Measurements from ENCODE around the gene ANKHD1.

Gene ANKHD1

GRCh38 chr5:140365941-140366340, 35.7 kb upstream of the ANKHD1 start:
- no peak for TF ChIP-seq MYNN (tag by site-specific recombination; IDR thresholded peaks at IDR 0.05; ENCODE audit: borderline replicate concordance)
- no peak for TF ChIP-seq ZNF121 (tag by site-specific recombination; IDR thresholded peaks at IDR 0.05)
- no peak for TF ChIP-seq EGR2 (tag by site-specific recombination; IDR thresholded peaks at IDR 0.05; ENCODE audit: low read depth)
- TF ChIP-seq ZNF544 (tag by site-specific recombination; IDR thresholded peaks at IDR 0.05), result no peak
- H3K4me3 ChIP-seq (ENCODE audit: low read depth, low read length), result no peak overlapping the region
- ChIA-PET POLR2A (interaction anchor here (1.0 kb wide), 1 partner anchor 282 kb away, joined by 5 read pairs; the partner anchor contains the start of genes IK and NDUFA2), CTCF (interaction anchor here (0.6 to 1.9 kb wide), 5 partner anchors 13 to 278 kb away, joined by 3 to 11 read pairs (median 3); no protein-coding TSS in a partner anchor)
- H3K27ac ChIP-seq (ENCODE audit: extremely low read depth, low read depth, low read length), result no peak overlapping the region
- no peaks in the 10 kb centered on the region for H3K9me3 ChIP-seq (ENCODE audit: control insufficient read depth, insufficient read depth, low read depth, low read length)
- no peaks in the 10 kb centered on the region for H3K4me1 ChIP-seq (ENCODE audit: control insufficient read depth, insufficient read depth, low read length)
- no peaks in the 10 kb centered on the region for H3K36me3 ChIP-seq (ENCODE audit: control insufficient read depth in 2 of 2, insufficient read depth in 1 of 2, low read length in 2 of 2)

DNA sequence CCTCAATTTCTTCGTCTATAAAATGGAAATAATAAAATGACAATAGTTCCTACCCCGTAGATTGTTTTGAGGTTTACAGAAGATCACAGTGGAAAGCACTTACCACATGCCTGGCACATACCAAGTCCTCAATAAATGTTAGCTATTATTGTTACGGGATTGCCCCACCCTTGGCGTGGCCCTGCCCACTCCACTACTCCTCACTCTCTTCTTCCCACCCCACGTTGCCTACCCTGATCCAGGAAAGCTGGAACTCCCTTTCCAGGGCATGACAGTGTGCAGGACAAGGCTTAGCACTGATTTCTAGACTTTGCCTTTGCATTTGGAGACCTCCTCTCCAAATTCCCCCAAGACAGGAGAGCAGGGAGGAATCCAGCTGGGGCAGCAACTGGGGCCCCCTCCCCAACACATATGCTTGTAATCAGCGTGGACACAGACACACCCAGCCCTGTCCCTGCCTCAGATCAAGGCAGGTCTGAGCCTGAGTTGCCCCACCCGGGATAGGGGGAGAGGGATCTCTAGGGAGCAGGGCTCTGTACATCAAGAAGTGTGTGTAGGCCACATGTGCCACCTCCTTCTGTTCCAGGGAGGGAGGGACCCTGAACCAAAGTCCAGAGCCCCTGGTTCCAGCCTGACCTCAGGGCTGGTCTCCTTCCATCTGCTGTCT, 34.9 kb upstream of the ANKHD1 start:
- TF ChIP-seq, protein P1, sequence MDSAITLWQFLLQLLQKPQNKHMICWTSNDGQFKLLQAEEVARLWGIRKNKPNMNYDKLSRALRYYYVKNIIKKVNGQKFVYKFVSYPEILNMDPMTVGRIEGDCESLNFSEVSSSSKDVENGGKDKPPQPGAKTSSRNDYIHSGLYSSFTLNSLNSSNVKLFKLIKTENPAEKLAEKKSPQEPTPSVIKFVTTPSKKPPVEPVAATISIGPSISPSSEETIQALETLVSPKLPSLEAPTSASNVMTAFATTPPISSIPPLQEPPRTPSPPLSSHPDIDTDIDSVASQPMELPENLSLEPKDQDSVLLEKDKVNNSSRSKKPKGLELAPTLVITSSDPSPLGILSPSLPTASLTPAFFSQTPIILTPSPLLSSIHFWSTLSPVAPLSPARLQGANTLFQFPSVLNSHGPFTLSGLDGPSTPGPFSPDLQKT (IDR thresholded peaks at IDR 0.05; ENCODE audit: borderline replicate concordance, low read depth, low read length), result no peak
- TF ChIP-seq ZNF449 (tag by site-specific recombination; IDR thresholded peaks at IDR 0.05) (no peak), KLF16 (tag by site-specific recombination; IDR thresholded peaks at IDR 0.05) (no peak), ZSCAN23 (tag by site-specific recombination; IDR thresholded peaks at IDR 0.05) (no peak), ZNF664 (tag by site-specific recombination; IDR thresholded peaks at IDR 0.05) (0 out of 2 replicates have a peak, but pooled peaks have one; percentile 3), ZNF211 (tag by site-specific recombination; IDR thresholded peaks at IDR 0.05; ENCODE audit: low read depth) (no peak), ZNF530 (tag by site-specific recombination; IDR thresholded peaks at IDR 0.05; ENCODE audit: low read depth) (no peak), TSHZ1 (tag by site-specific recombination; IDR thresholded peaks at IDR 0.05; ENCODE audit: borderline replicate concordance) (no peak), ZNF701 (tag by site-specific recombination; IDR thresholded peaks at IDR 0.05) (no peak), KLF10 (tag by site-specific recombination; IDR thresholded peaks at IDR 0.05) (no peak), KLF1 (tag by site-specific recombination; IDR thresholded peaks at IDR 0.05) (peak; percentile 98), REPIN1 (tag by site-specific recombination; IDR thresholded peaks at IDR 0.05; ENCODE audit: low read depth) (no peak)
- POLR2A ChIA-PET, result interaction anchor here (1.0 kb wide), 1 partner anchor 281 kb away, joined by 5 read pairs; the partner anchor contains the start of genes IK and NDUFA2
- CTCF ChIA-PET, result interaction anchor here (0.6 to 1.9 kb wide), 6 partner anchors 15 to 366 kb away, joined by 3 to 11 read pairs (median 4); no protein-coding TSS in a partner anchor
- Histone ChIP-seq H3K4me1 (ENCODE audit: control insufficient read depth, insufficient read depth, low read length) (no peaks in the 10 kb centered on the region), H3K9me3 (ENCODE audit: control insufficient read depth, insufficient read depth, low read depth, low read length) (no peaks in the 10 kb centered on the region), H3K4me3 (ENCODE audit: low read depth, low read length) (no peak overlapping the region), H3K27ac (ENCODE audit: extremely low read depth, low read depth, low read length) (no peak overlapping the region), H3K36me3 (ENCODE audit: control insufficient read depth in 2 of 2, insufficient read depth in 1 of 2, low read length in 2 of 2) (no peaks in the 10 kb centered on the region)

All from HEK293 (cell line).